ENCODE measurements around the gene ROPN1L. TPM values are rescaled to one million over a fixed set of nuclear protein-coding genes. Genes with fewer than 3 reads are reported as not detected.

The ROPN1L gene
- total RNA-seq, 1 experiment from 2014 or later: 7.1 TPM

- Histone ChIP-seq H3K4me3 (no peak overlapping the region), H3K27ac (no peak overlapping the region), H3K9me2 (ENCODE audit: insufficient read depth) (no peaks in the 10 kb centered on the region), H4K20me1 (ENCODE audit: insufficient read depth) (no peaks in the 10 kb centered on the region), H3K79me2 (ENCODE audit: low read depth) (0 out of 2 replicates have a peak, but pooled peaks cover 5% of the 10 kb centered on the region), H3K36me3 (ENCODE audit: low read depth) (peaks cover 75% of the 10 kb centered on the region), H2AFZ (no peak overlapping the region), H3K9me3 (ENCODE audit: insufficient read depth, low read depth) (no peaks in the 10 kb centered on the region), H3K4me1 (replicated peaks; ENCODE audit: insufficient read depth) (peaks cover 15% of the 10 kb centered on the region), H3K4me2 (no peak overlapping the region), H3F3A (ENCODE audit: insufficient read depth, low read depth) (peaks cover 4% of the 10 kb centered on the region), H3K27me3 (ENCODE audit: insufficient read depth, low read depth) (no peaks in the 10 kb centered on the region)
- ChIA-PET POLR2A (ENCODE audit: unreplicated experiment) (no interaction called here), CTCF (interaction anchor here (0.7 to 2.0 kb wide), 2 partner anchors 141 to 521 kb away, joined by 3 to 8 read pairs; no protein-coding TSS in a partner anchor)
- BruUV-seq (replicated peaks): no TSS peak
- intact Hi-C loops (cut with micrococcal nuclease; ENCODE audit: unreplicated experiment): loop anchor here (1.0 to 5.0 kb wide), 2 partner anchors 140 to 157 kb away; no protein-coding TSS in a partner anchor
- TF ChIP-seq CTCF (conservative IDR thresholded peaks at IDR 0.05) (peak; percentile 51), EZH2 (IDR thresholded peaks at IDR 0.05; ENCODE audit: low read depth) (no peak)
- no peak for DNase-seq
Observed at GRCh38 chr5:10424124-10424731, 17.5 kb upstream of the ROPN1L start.

GRCh38 chr5:10427201-10427600, 14.5 kb upstream of the ROPN1L start:
- Histone ChIP-seq H3F3A (ENCODE audit: insufficient read depth, low read depth) (peaks cover 15% of the 10 kb centered on the region), H4K20me1 (ENCODE audit: insufficient read depth) (no peaks in the 10 kb centered on the region), H3K79me2 (ENCODE audit: low read depth) (no peaks in the 10 kb centered on the region), H3K27me3 (ENCODE audit: insufficient read depth, low read depth) (no peaks in the 10 kb centered on the region), H3K9me3 (ENCODE audit: insufficient read depth, low read depth) (no peaks in the 10 kb centered on the region), H3K9me2 (ENCODE audit: insufficient read depth) (no peaks in the 10 kb centered on the region), H3K27ac (no peak overlapping the region), H3K4me3 (no peak overlapping the region), H2AFZ (no peak overlapping the region), H3K4me1 (replicated peaks; ENCODE audit: insufficient read depth) (no peaks in the 10 kb centered on the region), H3K36me3 (ENCODE audit: low read depth) (peaks cover 70% of the 10 kb centered on the region), H3K4me2 (no peak overlapping the region)
- ChIA-PET POLR2A (ENCODE audit: unreplicated experiment) (no interaction called here), CTCF (no interaction called here)
- intact Hi-C loops (cut with micrococcal nuclease; ENCODE audit: unreplicated experiment): no loop called here
- BruUV-seq (replicated peaks): no TSS peak
- no peak for DNase-seq
- TF ChIP-seq EZH2 (IDR thresholded peaks at IDR 0.05; ENCODE audit: low read depth) (no peak), CTCF (conservative IDR thresholded peaks at IDR 0.05) (no peak)

GRCh38 chr5:10427978-10428377, 13.7 kb upstream of the ROPN1L start:
- no peak for DNase-seq
- H2AFZ ChIP-seq: no peak overlapping the region
- H3K36me3 ChIP-seq (ENCODE audit: low read depth): peaks cover 69% of the 10 kb centered on the region
- no peaks in the 10 kb centered on the region for H3K9me2 ChIP-seq (ENCODE audit: insufficient read depth)
- ChIA-PET POLR2A (ENCODE audit: unreplicated experiment) (no interaction called here), CTCF (no interaction called here)
- intact Hi-C loops (cut with micrococcal nuclease; ENCODE audit: unreplicated experiment): no loop called here
- TF ChIP-seq EZH2 (IDR thresholded peaks at IDR 0.05; ENCODE audit: low read depth) (no peak), CTCF (conservative IDR thresholded peaks at IDR 0.05) (no peak)
- BruUV-seq (replicated peaks): no TSS peak
- peaks cover 15% of the 10 kb centered on the region for H3F3A ChIP-seq (ENCODE audit: insufficient read depth, low read depth)
- H3K9me3 ChIP-seq (ENCODE audit: insufficient read depth, low read depth): no peaks in the 10 kb centered on the region
- H3K4me3 ChIP-seq: no peak overlapping the region
- no peak overlapping the region for H3K4me2 ChIP-seq
- no peaks in the 10 kb centered on the region for H4K20me1 ChIP-seq (ENCODE audit: insufficient read depth)
- H3K79me2 ChIP-seq (ENCODE audit: low read depth): no peaks in the 10 kb centered on the region
- H3K27me3 ChIP-seq (ENCODE audit: insufficient read depth, low read depth): no peaks in the 10 kb centered on the region
- no peaks in the 10 kb centered on the region for H3K4me1 ChIP-seq (replicated peaks; ENCODE audit: insufficient read depth)
- no peak overlapping the region for H3K27ac ChIP-seq

Measured in PC-9 (cell line).